GM19328 (cell line): ENCODE results near the gene SOX6.
"Not testable (repeated sequence)": the region's sequence is repeated elsewhere in the genome, so short reads cannot be mapped to it uniquely, and the experiment has no call there.

Source experiments
- ATAC-seq: cut with Tn5 transposase; IDR thresholded peaks from one replicate; pipeline ENCODE4 v1.9.1; 2021; ENCODE audit warnings: mild to moderate bottlenecking, moderate library complexity; ENCODE audit not compliant: unreplicated experiment

The SOX6 gene

DNA sequence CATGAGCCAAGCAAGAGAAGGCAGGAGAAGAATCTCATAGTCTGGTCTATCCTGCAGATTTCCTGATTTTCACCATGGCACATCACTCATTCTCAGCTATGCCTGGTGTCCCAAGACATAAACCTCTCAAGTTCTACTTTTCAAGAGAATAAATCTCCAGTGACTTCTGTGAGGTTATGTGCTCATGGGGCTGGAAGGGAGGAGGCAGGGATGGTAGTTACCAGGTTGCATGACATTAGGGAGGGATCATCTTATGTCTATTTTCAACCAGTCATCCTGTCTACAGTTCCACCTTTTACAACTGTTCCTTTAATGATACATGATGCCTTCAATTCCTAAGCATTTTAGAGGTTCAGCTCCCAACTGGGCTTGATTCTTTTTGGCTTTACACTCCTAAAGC lies 297.7 kb downstream of the SOX6 start:
- no peak for ATAC-seq

DNA sequence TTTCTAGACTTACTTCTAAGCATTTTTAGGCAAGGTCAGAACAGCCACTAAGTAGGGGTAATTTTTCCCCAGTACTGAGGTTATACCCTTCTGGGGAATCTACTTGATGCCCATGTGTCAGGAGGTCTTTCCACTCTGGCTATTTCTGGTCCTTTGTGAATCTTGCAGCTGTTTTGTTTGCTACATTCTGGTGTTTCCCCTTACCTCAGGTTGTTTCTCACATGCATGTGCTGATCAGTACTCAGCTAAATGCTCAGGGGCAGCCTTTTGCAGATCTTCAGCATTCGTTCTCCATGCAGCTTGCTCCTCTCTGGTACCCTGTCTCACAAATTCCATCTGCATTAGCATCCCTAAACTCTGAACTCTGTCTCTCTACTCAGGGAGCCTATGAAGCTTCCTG lies 303.6 kb downstream of the SOX6 start:
- no peak for ATAC-seq

DNA sequence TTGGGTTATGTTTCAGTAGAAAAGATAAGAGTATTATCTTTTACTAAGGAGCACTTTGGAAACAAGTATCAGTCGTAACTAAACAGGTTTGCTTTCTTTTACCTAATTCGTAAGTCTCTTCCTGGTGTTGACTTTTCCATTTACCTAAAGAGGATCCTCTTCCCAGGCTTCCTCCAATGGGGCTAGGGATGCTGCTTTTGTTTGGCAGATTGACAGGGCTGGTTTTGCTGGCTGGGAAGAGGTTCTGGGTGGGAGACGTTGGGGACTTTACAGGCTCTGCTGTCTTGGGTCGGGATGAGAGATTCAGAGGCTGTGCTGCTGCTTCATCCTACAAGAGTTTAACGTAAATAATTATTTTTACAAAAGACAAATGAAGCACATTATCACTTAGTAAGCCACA lies 306.7 kb downstream of the SOX6 start:
- no peak for ATAC-seq

DNA sequence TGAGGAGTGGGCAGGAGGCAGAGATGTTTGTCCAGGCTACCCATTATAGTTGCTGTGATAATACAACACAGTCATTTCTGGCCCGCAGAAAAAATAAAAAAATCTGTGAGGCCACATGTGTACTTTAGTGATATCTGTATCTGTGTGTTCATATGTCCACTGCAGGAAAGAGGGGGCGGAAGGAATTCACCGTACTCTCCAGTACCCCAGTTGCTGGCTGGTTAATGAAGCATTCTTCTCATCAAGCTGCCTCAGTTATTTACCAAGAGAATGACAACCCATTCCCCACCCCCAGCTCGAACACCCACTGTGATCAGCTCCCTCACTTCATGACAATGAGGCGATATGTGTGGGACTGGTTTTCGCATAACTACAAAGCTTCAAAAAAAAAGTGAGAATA lies 309.3 kb downstream of the SOX6 start:
- ATAC-seq, result no peak

DNA sequence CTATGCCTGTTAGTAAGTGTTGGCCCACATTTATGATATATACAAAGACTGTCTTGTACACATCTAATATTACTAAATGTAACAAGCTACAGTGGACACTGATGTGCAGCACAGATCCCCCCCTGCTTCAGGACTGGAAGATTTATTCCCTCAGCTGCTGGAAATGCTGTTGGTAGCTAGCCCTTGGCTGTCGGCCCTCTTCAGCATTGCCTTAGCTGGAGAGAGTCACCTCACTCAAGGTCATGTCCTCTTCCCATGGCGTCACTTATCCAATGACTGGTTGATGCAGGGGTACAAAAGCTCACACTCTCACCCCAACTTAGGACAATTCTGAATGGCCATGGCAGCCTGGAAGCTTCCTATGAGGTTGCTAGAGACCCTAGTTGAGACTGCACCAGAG lies 312.7 kb downstream of the SOX6 start:
- no peak for ATAC-seq

DNA sequence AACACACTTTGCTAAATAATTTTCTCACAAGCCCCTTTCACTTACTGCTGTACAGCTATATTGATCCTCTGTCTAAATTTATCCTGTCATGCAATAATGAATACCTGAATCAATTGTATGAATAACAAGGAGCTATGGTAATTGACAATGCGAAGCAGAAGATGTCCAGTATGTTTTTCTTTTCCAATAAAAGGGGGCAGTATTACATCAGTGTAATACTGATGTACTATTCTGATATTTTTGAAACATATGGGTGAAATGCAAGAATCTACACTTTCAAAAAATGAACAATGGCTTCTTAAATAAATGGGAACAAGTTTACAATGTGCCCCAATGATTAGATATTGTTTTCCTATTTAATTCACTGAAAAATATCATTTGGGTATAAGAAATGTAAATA lies 315.1 kb downstream of the SOX6 start:
- ATAC-seq, result no peak

DNA sequence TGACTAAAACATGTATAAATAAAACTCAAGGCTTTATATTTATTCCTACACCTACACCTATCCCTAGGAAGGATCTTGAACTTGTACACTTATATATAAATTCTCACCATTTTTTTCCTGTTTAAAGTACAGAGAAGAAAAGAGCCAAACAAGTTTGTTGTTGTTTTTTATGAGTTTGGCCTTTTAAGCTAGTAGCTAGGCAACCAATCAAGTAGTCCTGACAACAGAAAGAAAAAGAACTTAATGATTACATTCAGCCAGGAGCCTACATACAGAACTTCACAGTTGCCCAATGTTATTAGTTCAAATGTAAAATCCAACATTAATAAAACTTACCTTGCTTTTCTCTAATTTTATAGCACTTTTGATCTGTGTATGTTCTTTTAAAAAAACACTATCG lies 316.2 kb downstream of the SOX6 start:
- no peak for ATAC-seq

DNA sequence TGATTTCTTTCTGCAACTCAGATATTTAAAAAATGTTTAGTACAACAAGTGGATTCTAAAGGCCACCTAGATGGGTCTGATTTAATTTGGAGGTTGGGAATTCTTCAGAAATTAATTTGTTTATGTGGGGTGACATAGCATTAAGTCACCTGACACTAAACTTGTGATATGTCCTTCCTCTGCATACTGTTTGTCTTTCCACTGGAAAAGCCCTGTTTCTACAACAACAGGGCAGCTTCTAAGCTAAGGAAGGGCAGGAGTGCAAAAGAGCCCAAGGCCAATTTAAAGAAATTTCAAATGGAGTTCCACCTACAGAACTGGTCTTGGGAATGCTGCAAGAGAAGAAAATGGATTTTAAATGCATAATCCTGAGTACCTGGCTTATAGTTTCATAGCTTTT lies 319.2 kb downstream of the SOX6 start:
- ATAC-seq, result no peak

DNA sequence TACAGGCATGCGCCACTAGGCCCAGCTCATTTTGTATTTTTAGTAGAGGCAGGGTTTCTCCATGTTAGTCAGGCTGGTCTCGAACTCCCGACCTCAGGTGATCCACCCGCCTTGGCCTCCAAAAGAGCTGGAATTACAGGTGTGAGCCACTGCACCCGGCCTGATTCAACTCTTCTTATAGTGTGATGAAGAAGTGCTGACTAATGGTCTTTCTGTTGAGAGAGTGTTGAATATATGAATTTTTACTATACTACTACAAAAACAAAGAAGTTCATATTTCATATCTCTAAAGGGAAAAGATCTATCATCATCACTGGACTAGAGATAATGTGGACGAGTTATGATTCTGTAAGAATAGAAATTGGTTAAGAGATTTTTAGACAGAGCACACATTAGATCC lies 320.1 kb downstream of the SOX6 start:
- no peak for ATAC-seq

DNA sequence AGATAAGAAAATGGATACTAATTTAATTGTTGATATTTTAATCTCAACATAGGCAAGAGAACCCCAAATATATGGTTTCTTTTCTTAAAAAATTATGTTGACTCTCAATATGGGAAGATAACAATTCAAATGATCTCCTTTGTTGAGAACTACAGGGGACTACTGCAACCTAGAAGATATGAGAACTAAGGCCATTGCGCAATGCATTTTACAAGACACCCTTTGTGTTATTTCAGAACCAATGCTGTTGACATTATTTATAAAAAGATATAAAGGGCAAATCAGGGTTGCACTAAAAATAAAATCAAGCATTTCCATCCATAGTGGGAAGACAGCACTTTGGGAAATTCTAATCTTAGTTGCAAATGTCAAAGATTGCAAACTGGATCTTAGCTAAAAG lies 322.3 kb downstream of the SOX6 start:
- ATAC-seq, result no peak

DNA sequence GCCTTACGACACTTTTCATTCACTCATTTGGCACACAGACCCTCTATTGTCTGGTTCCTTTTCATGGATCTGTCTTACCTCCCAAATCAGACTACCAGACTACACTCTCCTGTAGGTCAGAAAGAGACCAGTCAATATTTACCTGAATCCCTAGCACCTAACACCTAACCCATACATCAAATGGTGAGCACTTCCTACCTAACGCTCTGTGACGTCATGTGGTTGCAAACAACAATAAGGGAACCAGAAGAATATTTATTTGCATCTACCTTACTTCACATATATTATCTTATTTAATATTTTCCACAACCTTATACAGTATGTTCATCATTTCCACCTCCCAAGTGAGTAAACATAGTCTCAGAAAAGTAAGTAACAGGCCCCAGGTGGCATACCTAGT lies 323.4 kb downstream of the SOX6 start:
- ATAC-seq, result no peak

DNA sequence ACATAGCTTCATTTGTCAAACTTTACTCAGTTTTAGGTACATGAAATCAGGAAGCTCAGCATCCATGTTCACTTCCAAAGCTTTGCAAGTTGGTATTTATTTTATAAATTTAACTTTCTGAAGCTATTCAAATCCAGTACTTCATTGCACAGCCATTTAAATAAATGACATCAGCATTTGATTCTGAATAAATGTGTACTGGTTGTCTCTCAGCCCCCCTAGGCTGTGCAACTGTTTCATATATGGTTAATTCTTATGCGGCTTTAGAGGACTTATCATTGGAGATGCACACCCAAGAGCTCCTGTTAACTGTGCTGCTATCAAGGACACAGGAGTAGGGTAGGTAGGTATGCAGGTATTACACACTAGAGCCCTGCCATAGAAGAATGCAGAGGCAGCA lies 325.1 kb downstream of the SOX6 start:
- ATAC-seq, result no peak

DNA sequence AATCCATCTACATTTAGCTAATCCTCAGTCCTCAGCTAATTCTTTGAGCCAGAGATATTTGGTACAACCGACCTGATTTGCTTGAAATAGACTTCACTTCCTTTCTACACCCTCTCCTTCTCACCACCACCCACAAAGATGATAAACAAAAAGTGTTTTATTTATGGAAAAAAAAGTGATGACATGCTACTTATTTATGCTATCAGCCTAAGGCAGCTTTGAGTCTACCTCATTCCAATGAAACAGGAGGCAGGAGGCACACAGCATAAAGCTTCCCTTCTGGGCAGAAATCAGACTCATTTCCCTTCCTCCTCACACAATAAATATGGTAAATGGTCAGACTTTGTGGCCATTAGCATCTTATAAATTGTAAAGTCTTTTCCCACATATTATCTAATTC lies 325.7 kb downstream of the SOX6 start:
- ATAC-seq, result no peak

DNA sequence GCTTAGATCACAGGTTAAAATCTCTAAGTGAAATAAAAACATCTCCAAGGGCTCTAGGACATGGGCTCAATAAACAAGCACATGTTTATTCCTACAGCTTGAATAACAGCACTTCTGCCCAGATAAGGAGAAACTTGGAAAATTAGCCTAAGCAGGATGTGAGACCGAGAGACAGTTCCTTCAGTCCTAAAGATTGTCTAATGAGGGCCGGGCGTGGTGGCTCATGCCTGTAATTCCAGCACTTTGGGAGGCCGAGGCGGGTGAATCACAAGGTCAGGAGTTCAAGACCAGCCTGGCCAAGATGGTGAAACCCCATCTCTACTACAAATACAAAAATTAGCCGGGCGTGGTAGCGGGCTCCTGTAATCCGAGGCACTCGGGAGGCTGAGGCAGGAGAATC lies 327.2 kb downstream of the SOX6 start:
- ATAC-seq, result not testable (repeated sequence)

DNA sequence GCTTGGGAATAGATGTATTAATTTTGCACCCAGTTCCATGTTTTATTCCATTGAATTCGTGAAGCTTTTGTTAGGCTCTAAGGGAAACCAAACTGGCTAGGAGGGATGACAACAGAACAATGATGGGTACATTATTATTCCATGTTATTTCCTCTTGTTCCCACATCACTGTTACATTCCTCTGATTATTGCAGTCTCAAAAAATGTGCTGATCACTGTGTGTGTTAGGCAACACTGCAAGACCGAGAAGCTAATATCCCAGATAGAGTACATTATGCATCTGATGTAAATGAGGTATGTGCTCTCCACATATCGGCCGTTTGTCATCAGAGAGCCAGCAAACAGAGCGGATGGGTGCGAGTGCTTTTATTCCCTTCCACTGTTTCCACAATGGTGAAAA lies 327.9 kb downstream of the SOX6 start:
- no peak for ATAC-seq

DNA sequence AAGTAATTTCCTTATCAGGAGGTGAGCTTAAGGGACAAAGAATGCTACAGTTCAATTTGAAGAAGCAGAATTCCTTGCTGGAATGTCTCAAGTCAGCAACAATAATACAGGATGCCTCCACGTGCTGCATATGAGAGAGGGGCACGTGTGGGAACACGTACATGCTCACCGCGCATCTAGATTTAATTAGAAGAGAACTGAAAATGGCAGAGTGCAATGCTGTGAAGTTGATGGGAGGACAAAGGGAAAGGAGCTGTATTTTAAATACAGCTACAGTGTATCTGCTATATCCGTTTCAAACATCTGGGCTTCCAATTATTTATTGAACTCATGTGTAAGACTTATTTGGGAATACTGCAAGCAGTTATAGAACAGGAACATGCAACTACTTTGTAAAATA lies 328.7 kb downstream of the SOX6 start:
- no peak for ATAC-seq

DNA sequence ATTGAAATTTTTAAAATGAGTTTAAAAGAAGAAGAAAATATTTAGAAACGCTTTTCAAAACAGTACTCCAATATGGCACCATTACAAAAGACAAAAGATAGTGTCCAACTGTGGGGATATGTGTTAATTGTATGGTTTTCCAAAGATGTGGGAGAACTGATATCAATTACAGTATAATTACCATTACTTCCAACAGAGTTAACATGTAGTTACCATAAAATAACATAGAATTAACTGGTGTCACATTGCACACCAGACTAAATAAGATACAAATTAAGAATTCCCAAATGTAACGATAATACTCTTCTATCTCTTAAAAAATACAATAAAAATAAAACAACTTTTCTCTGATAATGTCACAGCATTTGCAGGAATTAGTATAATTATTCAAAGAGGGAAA lies 329.5 kb downstream of the SOX6 start:
- no peak for ATAC-seq

DNA sequence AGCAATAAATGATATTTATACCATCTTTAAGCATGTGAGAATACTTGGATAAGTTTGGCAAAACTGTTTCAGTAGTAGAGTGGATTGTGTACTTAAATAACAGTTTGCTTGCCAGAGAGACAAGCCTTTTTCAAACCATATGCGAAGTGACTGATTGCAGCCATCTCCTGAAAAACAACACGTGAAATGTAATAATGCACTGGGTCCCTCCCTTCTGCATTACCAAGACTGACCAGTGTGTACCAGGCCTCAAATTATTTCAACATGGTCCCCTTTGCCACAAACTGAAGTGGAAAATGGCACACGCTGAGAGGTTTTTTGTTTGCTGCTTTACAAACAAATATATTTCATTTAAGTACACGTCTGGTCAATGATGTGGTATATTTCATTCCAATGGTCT lies 337.4 kb downstream of the SOX6 start:
- ATAC-seq, result no peak

DNA sequence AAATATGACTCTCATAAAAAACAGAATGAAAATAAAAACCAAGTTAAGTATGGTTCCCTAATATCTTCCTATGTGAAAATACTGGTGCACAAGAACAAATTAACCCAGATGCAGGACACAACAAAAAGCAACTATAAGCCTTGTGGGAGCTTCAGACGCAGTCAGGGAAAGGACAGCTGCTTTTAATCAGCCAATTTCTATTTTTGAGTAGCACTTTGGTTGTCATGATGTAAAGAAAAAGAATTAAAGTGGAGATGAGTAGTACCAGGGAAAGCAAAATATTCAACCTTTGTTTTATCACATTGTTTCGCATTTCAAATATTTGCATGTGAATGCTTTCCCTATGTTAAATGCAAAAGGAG lies 339.9 kb downstream of the SOX6 start:
- no peak for ATAC-seq

DNA sequence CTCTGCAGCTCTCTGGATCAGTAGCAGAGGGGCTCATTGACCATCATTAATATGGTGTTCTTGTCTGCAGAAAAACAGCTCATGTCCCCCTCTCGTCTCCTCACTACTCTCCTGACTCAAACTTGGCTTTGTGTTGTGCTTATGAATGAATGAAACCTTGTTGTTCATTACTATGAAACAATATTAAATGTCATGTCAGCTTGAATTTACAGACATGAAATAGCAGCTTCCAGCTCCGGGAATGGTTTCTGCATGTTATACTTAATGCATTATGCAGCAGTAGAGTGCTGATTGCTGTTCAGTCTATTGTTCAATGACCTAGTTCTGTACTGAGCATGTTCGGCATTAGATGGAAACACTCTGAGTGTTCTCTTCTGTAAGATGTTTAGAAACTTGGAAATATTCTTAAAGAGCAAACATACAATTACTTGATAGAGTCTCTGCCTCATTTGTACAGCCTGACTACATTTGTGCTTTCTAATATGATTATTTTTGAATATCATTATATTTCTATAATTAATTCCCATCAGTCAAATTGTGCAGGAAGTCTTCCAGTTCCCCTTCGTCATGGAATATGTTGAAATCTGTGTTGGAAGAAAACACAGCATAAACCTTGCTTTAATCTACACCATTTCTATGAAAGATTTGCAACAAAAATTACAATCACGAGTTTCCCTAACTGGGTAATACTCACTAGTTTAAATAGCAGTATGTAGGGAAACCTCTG lies 340.4 kb downstream of the SOX6 start:
- ATAC-seq, result no peak

DNA sequence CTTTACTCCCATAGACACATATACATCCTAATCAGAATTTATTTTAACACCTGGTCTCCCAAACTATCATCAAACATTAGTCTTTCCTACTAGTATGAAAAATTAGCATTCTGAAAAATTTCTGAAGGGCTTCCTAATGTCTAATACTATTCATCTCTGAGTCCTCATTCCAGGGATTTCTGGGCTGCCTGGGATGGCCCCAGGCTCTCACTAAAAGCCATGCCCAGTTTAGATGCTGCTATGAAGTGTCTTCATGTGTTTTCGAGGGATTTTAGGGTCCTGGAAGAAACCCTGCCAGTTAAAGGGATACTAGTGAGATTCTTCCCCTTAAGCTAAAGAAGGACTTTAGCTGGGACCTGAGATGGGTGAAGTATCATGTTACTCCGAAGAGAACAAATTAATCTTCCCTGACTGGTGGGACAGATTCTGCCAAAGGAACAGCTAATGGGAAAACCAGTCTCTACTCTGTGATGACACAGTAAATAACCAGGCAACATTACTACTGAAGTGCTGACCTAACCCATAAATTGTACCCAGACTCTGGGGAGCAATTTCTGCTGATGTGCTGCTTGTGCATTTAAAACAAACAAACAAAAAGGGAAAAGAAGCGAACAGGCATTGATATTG lies 342.6 kb downstream of the SOX6 start:
- no peak for ATAC-seq

DNA sequence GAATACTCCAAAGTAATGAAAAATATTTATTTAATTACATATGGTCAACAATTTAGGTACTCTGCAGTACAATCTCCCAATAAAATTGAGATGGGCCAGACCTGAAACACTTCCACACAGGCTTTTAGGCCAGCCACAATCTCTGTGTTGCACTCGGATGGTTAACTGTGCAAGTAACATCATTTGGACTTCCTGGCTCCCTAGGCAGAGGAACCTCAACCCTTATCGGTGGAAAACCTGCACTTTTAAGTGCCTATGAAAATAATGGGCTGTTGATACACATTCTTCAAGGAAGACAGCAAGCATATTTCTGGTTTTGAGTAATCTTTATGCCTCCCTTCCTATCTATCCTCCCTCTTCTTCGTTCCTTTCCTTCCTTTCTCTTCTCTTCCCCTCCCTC lies 343.1 kb downstream of the SOX6 start:
- no peak for ATAC-seq

DNA sequence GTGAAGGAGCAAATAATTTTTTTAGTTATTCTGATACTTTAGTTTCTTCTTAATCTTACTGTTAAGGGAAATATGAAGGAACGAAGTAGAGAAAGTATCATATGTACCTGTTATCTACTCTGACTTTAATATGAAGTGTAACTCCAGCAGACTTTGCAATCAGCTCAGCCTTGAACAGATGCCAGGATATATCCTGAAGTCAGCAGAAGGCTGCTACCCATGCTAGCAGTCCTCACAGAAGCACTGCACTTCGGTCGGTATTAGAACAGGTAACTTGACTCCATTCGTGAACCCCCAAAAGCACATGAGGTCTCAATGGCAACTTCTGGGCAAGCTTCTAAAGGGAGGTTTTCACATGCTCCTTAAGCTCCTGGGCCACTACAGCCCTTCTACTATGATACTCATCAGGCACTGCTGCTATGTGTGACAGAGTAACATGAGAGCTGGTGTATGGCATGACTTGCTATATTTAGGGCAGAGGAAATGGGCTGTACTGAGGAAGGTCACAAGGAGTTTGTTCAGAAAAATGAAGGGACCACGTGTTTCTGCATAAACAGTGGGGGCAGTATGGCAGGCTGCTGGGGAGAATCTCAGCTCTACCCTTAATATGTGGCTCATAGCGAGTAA lies 344.1 kb downstream of the SOX6 start:
- no peak for ATAC-seq
